GM12891 (cell line): ENCODE results near the gene CTSL.
"Not testable (repeated sequence)": the region's sequence is repeated elsewhere in the genome, so short reads cannot be mapped to it uniquely, and the experiment has no call there.

Source experiments
- DNase-seq: peaks from one replicate; pipeline ENCODE4 v3.0.0; 2011; ENCODE audit warnings: low spot score; ENCODE audit not compliant: insufficient read length
- FAIRE-seq: peaks from 2 replicates; lab custom pipeline; 2011; peaks lifted over from hg19 to GRCh38; lab: Jason Lieb, UNC
- PAX5 ChIP-seq: IDR thresholded peaks from 2 replicates; pipeline ENCODE4 v1.6.1; 2011; ENCODE audit warnings: low read length, moderate library complexity, mild to moderate bottlenecking; ENCODE audit not compliant: insufficient read depth, severe bottlenecking
- POLR2A ChIP-seq: IDR thresholded peaks from 2 replicates; pipeline ENCODE4 v1.6.1; 2011; ENCODE audit warnings: low read depth, low read length, control low read depth
- POLR2AphosphoS5 ChIP-seq: IDR thresholded peaks from 2 replicates; pipeline ENCODE4 v1.6.1; 2011; ENCODE audit warnings: low read depth, low read length, control low read depth
- POU2F2 ChIP-seq: IDR thresholded peaks from 2 replicates; pipeline ENCODE4 v1.6.1; 2011; ENCODE audit warnings: low read depth, mild to moderate bottlenecking, control low read depth, low read length, moderate library complexity
- SPI1 ChIP-seq: IDR thresholded peaks from 2 replicates; pipeline ENCODE4 v1.6.1; 2011; ENCODE audit warnings: low read depth, low read length, control low read depth
- TAF1 ChIP-seq: IDR thresholded peaks from 2 replicates; pipeline ENCODE4 v1.6.1; 2011; ENCODE audit warnings: low read depth, low read length, control low read depth

The CTSL gene

GRCh38 chr9:87732756-87733155 lies 6.8 kb downstream of the CTSL start:
- FAIRE-seq = no peak
- no peak for TF ChIP-seq TAF1
- DNase-seq = no peak

- DNase-seq = no peak
- FAIRE-seq = no peak
- TF ChIP-seq PAX5 (no peak), POU2F2 (no peak), SPI1 (no peak), TAF1 (no peak), POLR2A (no peak), POLR2AphosphoS5 (no peak)
These were observed 7.5 kb downstream of the CTSL start for GRCh38 chr9:87733273-87734052.

GRCh38 chr9:87734106-87734505 lies 8.2 kb downstream of the CTSL start:
- no peak for TF ChIP-seq SPI1
- no peak for TF ChIP-seq POU2F2
- no peak for TF ChIP-seq POLR2A
- no peak for TF ChIP-seq PAX5
- no peak for TF ChIP-seq POLR2AphosphoS5
- no peak for TF ChIP-seq TAF1
- DNase-seq = no peak
- FAIRE-seq = no peak

GRCh38 chr9:87739546-87739945 lies 13.6 kb downstream of the CTSL start:
- TF ChIP-seq SPI1 (no peak), TAF1 (no peak), POLR2A (no peak), POU2F2 (no peak), PAX5 (no peak), POLR2AphosphoS5 (no peak)
- no peak for DNase-seq
- no peak for FAIRE-seq

- FAIRE-seq (no peak), DNase-seq (no peak)
- TF ChIP-seq POLR2AphosphoS5 (no peak), PAX5 (no peak), POLR2A (no peak), POU2F2 (no peak), TAF1 (no peak), SPI1 (no peak)
These were observed 14.3 kb downstream of the CTSL start for GRCh38 chr9:87740209-87740608.

- DNase-seq (no peak), FAIRE-seq (no peak)
- TF ChIP-seq POLR2AphosphoS5 (no peak), PAX5 (no peak), TAF1 (no peak), SPI1 (no peak), POU2F2 (no peak), POLR2A (no peak)
These were observed 15.4 kb downstream of the CTSL start for GRCh38 chr9:87741326-87741725.

- no peak for DNase-seq
- TF ChIP-seq POU2F2 (no peak), PAX5 (no peak), SPI1 (no peak), TAF1 (no peak), POLR2A (no peak), POLR2AphosphoS5 (no peak)
- no peak for FAIRE-seq
These were observed 16.0 kb downstream of the CTSL start for GRCh38 chr9:87741891-87742290.

GRCh38 chr9:87742813-87743428 lies 17.0 kb downstream of the CTSL start:
- DNase-seq (no peak), FAIRE-seq (no peak)
- TF ChIP-seq POU2F2 (no peak), PAX5 (no peak), TAF1 (no peak), POLR2AphosphoS5 (no peak), POLR2A (no peak), SPI1 (no peak)

- DNase-seq, FAIRE-seq: not testable (repeated sequence)
These were observed 18.3 kb downstream of the CTSL start for GRCh38 chr9:87744247-87744646.

GRCh38 chr9:87746186-87746585 lies 20.3 kb downstream of the CTSL start:
- DNase-seq (no peak), FAIRE-seq (no peak)
- TF ChIP-seq SPI1 (no peak), TAF1 (no peak), POLR2A (no peak), PAX5 (no peak), POLR2AphosphoS5 (no peak), POU2F2 (no peak)
